Ishikawa (cell line): Measurements from ENCODE around the gene BMP3.

Experiments used
- CEBPB ChIP-seq: IDR thresholded peaks from 2 replicates; pipeline ENCODE4 v1.6.1; 2012
- CREB1 ChIP-seq: IDR thresholded peaks from 2 replicates; pipeline ENCODE4 v1.6.1; 2012; ENCODE audit warnings: low read depth
- EGR1 ChIP-seq: IDR thresholded peaks from 2 replicates; pipeline ENCODE4 v1.6.1; 2012
- EP300 ChIP-seq: IDR thresholded peaks from 2 replicates; pipeline ENCODE4 v1.6.1; 2012; ENCODE audit warnings: borderline replicate concordance
- FOXM1 ChIP-seq: IDR thresholded peaks from 2 replicates; pipeline ENCODE4 v1.6.1; 2012; ENCODE audit warnings: low read depth, borderline replicate concordance
- NFIC ChIP-seq: IDR thresholded peaks from 2 replicates; pipeline ENCODE4 v1.6.1; 2012
- RAD21 ChIP-seq: IDR thresholded peaks from 2 replicates; pipeline ENCODE4 v1.6.1; 2012; ENCODE audit warnings: low read depth
- TAF1 ChIP-seq: IDR thresholded peaks from 2 replicates; pipeline ENCODE4 v1.6.1; 2012; ENCODE audit warnings: low read depth, mild to moderate bottlenecking
- TCF12 ChIP-seq: IDR thresholded peaks from 2 replicates; pipeline ENCODE4 v1.6.1; 2012; ENCODE audit warnings: low read depth
- TEAD4 ChIP-seq: IDR thresholded peaks from 2 replicates; pipeline ENCODE4 v1.6.1; 2012
- YY1 ChIP-seq: IDR thresholded peaks from 2 replicates; pipeline ENCODE4 v1.6.1; 2012; ENCODE audit warnings: low read depth
- ZBTB7A ChIP-seq: IDR thresholded peaks from 2 replicates; pipeline ENCODE4 v1.6.1; 2012; ENCODE audit warnings: low read depth
- TF ChIP-seq, protein P1 (sequence below): IDR thresholded peaks from 2 replicates; pipeline ENCODE4 v1.6.1; 2012; ENCODE audit warnings: low read depth, mild to moderate bottlenecking
- TF ChIP-seq, protein P2 (sequence below): IDR thresholded peaks from 2 replicates; pipeline ENCODE4 v1.6.1; 2012
- TF ChIP-seq, protein P3 (sequence below): IDR thresholded peaks from 2 replicates; pipeline ENCODE4 v1.6.1; 2012

The BMP3 gene

DNA sequence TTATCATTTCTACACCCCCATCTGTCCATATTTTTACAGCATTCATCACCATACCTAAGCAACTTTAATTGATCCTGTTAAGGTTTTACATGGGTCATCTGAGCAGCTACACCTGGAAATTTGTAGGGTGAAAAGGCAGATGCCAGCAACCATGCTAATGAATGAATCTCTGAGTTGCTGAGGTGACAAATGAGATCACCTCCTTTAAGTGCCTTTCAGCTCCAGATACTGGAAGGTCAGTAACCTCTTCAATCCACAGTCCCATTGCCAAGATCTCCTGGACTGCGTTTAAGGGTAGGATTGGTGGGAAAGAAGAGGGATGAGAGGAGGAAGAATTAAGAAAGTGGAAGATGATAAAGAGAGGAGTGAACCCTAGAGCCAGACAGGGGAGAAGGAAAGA, 8.5 kb upstream of the BMP3 start:
- TF ChIP-seq, protein P1, sequence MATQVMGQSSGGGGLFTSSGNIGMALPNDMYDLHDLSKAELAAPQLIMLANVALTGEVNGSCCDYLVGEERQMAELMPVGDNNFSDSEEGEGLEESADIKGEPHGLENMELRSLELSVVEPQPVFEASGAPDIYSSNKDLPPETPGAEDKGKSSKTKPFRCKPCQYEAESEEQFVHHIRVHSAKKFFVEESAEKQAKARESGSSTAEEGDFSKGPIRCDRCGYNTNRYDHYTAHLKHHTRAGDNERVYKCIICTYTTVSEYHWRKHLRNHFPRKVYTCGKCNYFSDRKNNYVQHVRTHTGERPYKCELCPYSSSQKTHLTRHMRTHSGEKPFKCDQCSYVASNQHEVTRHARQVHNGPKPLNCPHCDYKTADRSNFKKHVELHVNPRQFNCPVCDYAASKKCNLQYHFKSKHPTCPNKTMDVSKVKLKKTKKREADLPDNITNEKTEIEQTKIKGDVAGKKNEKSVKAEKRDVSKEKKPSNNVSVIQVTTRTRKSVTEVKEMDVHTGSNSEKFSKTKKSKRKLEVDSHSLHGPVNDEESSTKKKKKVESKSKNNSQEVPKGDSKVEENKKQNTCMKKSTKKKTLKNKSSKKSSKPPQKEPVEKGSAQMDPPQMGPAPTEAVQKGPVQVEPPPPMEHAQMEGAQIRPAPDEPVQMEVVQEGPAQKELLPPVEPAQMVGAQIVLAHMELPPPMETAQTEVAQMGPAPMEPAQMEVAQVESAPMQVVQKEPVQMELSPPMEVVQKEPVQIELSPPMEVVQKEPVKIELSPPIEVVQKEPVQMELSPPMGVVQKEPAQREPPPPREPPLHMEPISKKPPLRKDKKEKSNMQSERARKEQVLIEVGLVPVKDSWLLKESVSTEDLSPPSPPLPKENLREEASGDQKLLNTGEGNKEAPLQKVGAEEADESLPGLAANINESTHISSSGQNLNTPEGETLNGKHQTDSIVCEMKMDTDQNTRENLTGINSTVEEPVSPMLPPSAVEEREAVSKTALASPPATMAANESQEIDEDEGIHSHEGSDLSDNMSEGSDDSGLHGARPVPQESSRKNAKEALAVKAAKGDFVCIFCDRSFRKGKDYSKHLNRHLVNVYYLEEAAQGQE = no peak
- TF ChIP-seq NFIC (no peak), EP300 (no peak), FOXM1 (no peak)

DNA sequence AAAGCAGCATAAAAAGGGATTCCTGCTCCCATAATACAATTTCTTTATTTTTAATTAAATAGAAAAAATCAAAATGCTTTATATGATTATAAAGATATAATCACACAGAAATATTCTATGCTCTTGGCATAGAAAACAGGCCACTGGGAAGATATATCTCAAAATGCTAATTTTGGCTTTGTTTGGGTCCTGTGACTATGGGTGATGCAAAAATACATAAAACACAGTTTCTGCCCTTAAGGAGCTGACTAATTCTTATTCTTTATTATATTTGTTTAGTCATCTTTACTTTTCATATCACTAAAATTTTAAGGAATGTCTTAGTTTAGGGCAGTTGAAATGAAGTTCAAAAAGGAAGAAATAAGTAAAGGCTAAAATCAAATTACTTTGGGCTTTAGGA, 7.0 kb upstream of the BMP3 start:
- TF ChIP-seq NFIC (no peak), YY1 (no peak), TEAD4 (no peak), CREB1 (no peak), TCF12 (no peak), RAD21 (no peak), TAF1 (no peak), ZBTB7A (no peak), EGR1 (no peak)
- TF ChIP-seq, protein P2, sequence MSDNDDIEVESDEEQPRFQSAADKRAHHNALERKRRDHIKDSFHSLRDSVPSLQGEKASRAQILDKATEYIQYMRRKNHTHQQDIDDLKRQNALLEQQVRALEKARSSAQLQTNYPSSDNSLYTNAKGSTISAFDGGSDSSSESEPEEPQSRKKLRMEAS = no peak
- TF ChIP-seq, protein P1 = no peak

DNA sequence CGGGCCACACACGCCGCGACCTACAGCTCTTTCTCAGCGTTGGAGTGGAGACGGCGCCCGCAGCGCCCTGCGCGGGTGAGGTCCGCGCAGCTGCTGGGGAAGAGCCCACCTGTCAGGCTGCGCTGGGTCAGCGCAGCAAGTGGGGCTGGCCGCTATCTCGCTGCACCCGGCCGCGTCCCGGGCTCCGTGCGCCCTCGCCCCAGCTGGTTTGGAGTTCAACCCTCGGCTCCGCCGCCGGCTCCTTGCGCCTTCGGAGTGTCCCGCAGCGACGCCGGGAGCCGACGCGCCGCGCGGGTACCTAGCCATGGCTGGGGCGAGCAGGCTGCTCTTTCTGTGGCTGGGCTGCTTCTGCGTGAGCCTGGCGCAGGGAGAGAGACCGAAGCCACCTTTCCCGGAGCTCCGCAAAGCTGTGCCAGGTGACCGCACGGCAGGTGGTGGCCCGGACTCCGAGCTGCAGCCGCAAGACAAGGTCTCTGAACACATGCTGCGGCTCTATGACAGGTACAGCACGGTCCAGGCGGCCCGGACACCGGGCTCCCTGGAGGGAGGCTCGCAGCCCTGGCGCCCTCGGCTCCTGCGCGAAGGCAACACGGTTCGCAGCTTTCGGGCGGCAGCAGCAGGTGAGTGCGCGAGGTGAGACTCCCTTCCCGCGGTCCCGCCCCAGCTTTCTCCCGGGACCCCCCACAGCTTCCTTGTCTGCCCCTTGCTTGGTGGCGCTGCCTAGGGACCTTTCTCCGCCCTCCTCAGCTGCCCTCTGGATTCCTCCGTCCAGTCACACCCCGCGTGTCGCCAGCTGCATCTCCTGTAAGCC, 678 bp downstream of the BMP3 start:
- no peak for TF ChIP-seq CEBPB

DNA sequence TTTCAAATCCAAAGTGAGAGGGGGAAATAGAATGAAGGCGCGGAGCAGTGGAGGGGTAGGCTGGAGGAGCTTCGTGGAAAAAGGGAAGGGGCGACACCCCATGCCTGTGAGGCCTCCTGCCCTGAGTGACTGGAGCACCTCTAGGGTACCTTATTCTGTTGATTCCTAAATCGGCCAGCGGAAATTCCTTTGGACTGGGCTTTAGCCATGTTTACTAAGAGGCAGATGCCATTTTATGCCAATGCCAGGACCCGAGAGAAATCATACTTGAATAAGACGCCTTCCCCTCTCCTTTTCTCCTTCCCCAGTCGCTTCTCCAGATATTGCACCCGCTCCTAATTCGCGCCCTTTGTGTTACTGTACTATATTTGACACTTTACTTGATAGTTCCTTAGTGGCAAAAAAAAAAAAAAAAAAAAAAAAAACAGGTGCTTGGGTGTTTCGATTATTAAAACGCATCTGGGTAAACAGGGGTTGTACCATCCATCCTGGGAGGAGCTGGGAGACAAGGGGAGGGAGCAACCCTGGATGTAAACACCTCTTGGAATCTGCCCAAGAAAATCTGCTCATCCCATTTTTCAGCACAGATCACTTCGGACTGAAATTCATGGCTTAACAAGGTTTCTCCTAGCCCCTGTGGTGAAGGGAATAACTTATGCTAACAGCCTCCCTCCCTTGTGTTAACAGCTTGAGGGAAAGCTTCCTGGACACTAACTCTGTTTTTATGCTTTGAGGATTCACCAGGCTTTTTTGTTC, 1.5 kb downstream of the BMP3 start:
- no peak for TF ChIP-seq CEBPB
- no peak for TF ChIP-seq NFIC
- no peak for TF ChIP-seq ZBTB7A
- TF ChIP-seq TAF1 = no peak
- no peak for TF ChIP-seq TCF12
- TF ChIP-seq EP300 = no peak
- no peak for TF ChIP-seq FOXM1
- TF ChIP-seq, protein P2 = no peak
- no peak for TF ChIP-seq EGR1
- TF ChIP-seq YY1 = no peak
- TF ChIP-seq RAD21 = no peak
- no peak for TF ChIP-seq CREB1
- TF ChIP-seq, protein P3, sequence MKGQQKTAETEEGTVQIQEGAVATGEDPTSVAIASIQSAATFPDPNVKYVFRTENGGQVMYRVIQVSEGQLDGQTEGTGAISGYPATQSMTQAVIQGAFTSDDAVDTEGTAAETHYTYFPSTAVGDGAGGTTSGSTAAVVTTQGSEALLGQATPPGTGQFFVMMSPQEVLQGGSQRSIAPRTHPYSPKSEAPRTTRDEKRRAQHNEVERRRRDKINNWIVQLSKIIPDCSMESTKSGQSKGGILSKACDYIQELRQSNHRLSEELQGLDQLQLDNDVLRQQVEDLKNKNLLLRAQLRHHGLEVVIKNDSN = no peak
- no peak for TF ChIP-seq TEAD4
- TF ChIP-seq, protein P1 = no peak
